Measurements from ENCODE around the gene DLK2.

- TF ChIP-seq SNAI2 (CRISPR knock-in tag; IDR thresholded peaks at IDR 0.05) (no peak), RARB (CRISPR knock-in tag; IDR thresholded peaks at IDR 0.05) (no peak), PPARA (CRISPR knock-in tag; IDR thresholded peaks at IDR 0.05; ENCODE audit: borderline replicate concordance) (no peak), GLIS3 (CRISPR knock-in tag; IDR thresholded peaks at IDR 0.05) (no peak), CREB5 (CRISPR knock-in tag; IDR thresholded peaks at IDR 0.05; ENCODE audit: low read depth) (no peak), BACH2 (CRISPR knock-in tag; IDR thresholded peaks at IDR 0.05; ENCODE audit: borderline replicate concordance) (no peak), PATZ1 (CRISPR knock-in tag; IDR thresholded peaks at IDR 0.05; ENCODE audit: borderline replicate concordance) (no peak), ESRRG (CRISPR knock-in tag; IDR thresholded peaks at IDR 0.05) (no peak), ARNTL (CRISPR knock-in tag; IDR thresholded peaks at IDR 0.05; ENCODE audit: borderline replicate concordance, low read depth) (no peak)
- TF ChIP-seq, protein P1, sequence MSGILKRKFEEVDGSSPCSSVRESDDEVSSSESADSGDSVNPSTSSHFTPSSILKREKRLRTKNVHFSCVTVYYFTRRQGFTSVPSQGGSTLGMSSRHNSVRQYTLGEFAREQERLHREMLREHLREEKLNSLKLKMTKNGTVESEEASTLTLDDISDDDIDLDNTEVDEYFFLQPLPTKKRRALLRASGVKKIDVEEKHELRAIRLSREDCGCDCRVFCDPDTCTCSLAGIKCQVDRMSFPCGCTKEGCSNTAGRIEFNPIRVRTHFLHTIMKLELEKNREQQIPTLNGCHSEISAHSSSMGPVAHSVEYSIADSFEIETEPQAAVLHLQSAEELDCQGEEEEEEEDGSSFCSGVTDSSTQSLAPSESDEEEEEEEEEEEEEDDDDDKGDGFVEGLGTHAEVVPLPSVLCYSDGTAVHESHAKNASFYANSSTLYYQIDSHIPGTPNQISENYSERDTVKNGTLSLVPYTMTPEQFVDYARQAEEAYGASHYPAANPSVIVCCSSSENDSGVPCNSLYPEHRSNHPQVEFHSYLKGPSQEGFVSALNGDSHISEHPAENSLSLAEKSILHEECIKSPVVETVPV (CRISPR knock-in tag; IDR thresholded peaks at IDR 0.05): no peak
Observed at GRCh38 chr6:43465948-43466347, 10.6 kb upstream of the DLK2 start.

Measured in SK-N-SH treated with all-trans-retinoic acid at 6 μM for 48 hours (cell line).